ENCODE measurements around the gene MAGI2. TPM values are rescaled to one million over a fixed set of nuclear protein-coding genes. Genes with fewer than 3 reads are reported as not detected.

MAGI2 gene
- total RNA-seq, 2 donors from 2014 or later, result 10.3 to 19.2 TPM

DNA sequence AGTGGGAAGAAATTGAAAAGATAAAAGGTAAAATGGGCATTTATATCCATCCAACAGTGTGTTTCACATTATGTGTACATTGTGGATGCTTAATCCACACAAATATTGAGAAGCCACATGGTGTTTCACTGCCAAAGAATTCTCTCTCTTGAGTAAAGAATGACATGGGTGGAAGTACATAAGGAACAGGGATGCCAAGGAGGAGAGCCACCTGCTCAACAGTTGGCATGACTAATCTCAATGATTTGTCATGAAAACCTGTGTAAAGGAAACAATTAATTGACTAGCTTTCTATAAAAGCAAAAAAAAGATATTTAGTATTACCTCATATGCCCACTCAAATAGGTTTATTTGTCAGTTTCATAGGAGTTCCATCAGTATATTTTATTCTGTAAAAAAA is 43.1 kb downstream of the MAGI2 start:
- Mint-ChIP-seq H3K36me3 (ENCODE audit: low read depth) (no peaks in the 10 kb centered on the region), H3K4me1 (no peaks in the 10 kb centered on the region), H3K27ac (no peak overlapping the region), H3K9me3 (no peaks in the 10 kb centered on the region), H3K27me3 (ENCODE audit: insufficient read depth) (no peaks in the 10 kb centered on the region), H3K4me3 (no peak overlapping the region)
- no peak for DNase-seq
- Histone ChIP-seq H3K9me3 (ENCODE audit: control insufficient read depth, low read length) (no peaks in the 10 kb centered on the region), H3K9ac (ENCODE audit: extremely low read depth, low read length, poor library complexity, severe bottlenecking) (no peak overlapping the region), H3K27me3 (ENCODE audit: control insufficient read depth, insufficient read depth, low read length, poor library complexity, severe bottlenecking) (no peaks in the 10 kb centered on the region), H3K27ac (ENCODE audit: low read depth, low read length) (no peak overlapping the region), H3K4me3 (ENCODE audit: low read length) (no peak overlapping the region), H3K36me3 (ENCODE audit: control insufficient read depth, insufficient read depth, low read length) (no peaks in the 10 kb centered on the region), H3K4me1 (ENCODE audit: control insufficient read depth, insufficient read depth, low read length) (no peaks in the 10 kb centered on the region)
- no peak for TF ChIP-seq CTCF (conservative IDR thresholded peaks at IDR 0.05)

DNA sequence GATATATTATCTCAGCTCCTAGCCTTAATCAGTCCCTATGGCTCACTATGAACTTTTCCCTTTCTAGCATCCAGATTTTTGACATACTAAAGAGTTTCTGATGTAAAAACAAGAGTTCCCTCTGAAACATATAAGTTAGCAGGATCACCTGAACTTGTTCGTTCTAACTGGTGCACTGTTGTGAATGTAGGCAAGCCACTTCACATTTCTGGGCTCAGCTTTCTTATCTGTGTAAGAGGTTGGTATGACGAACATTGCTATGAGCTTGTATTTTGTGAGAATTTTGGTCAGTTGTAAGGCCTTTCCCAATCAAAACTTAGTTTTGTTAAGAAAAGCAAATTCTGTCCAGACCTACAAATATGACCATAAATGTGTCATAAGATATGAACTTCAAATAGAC is 46.1 kb downstream of the MAGI2 start:
- Histone ChIP-seq H3K9ac (ENCODE audit: extremely low read depth, low read length, poor library complexity, severe bottlenecking) (no peak overlapping the region), H3K9me3 (ENCODE audit: control insufficient read depth, low read length) (no peaks in the 10 kb centered on the region), H3K36me3 (ENCODE audit: control insufficient read depth, insufficient read depth, low read length) (no peaks in the 10 kb centered on the region), H3K4me3 (ENCODE audit: low read length) (no peak overlapping the region), H3K27ac (ENCODE audit: low read depth, low read length) (no peak overlapping the region), H3K27me3 (ENCODE audit: control insufficient read depth, insufficient read depth, low read length, poor library complexity, severe bottlenecking) (no peaks in the 10 kb centered on the region), H3K4me1 (ENCODE audit: control insufficient read depth, insufficient read depth, low read length) (no peaks in the 10 kb centered on the region)
- no peak overlapping the region for H3K27ac Mint-ChIP-seq
- no peaks in the 10 kb centered on the region for H3K27me3 Mint-ChIP-seq (ENCODE audit: insufficient read depth)
- TF ChIP-seq CTCF (conservative IDR thresholded peaks at IDR 0.05), result no peak
- DNase-seq, result no peak
- H3K9me3 Mint-ChIP-seq, result no peaks in the 10 kb centered on the region
- H3K4me1 Mint-ChIP-seq, result no peaks in the 10 kb centered on the region
- H3K36me3 Mint-ChIP-seq (ENCODE audit: low read depth), result no peaks in the 10 kb centered on the region
- WGBS, 2 experiments (ENCODE audit: insufficient coverage in 1 of 2, insufficient read length in 1 of 2), result 60 to 73% methylated on average over 1 to 2 of the region's 2 CpGs
- H3K4me3 Mint-ChIP-seq, result no peak overlapping the region

DNA sequence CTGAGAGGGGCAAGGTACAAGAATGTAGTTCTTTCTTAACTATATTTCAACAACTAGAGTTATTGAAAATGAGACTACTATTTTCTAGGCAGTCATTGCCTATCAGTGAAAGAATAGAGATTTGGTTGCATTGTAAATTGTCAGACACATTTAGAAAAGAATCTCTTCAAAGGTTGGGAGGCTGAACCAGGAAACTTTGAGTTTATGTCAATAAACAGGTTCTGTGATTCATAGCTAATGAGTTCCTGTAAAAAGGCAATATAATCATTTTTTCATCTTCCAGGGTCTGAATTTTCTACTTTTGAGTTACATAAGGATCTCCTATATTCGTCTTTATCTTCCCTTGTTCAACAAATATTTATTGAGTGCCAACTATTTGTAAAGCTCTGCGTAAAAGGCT is 47.1 kb downstream of the MAGI2 start:
- no peak overlapping the region for H3K9ac ChIP-seq (ENCODE audit: extremely low read depth, low read length, poor library complexity, severe bottlenecking)
- Mint-ChIP-seq H3K27ac (no peak overlapping the region), H3K4me1 (no peaks in the 10 kb centered on the region), H3K4me3 (no peak overlapping the region), H3K36me3 (ENCODE audit: low read depth) (no peaks in the 10 kb centered on the region), H3K9me3 (no peaks in the 10 kb centered on the region), H3K27me3 (ENCODE audit: insufficient read depth) (no peaks in the 10 kb centered on the region)
- H3K4me3 ChIP-seq (ENCODE audit: low read length), result no peak overlapping the region
- H3K27ac ChIP-seq (ENCODE audit: low read depth, low read length), result no peak overlapping the region
- no peaks in the 10 kb centered on the region for H3K36me3 ChIP-seq (ENCODE audit: control insufficient read depth, insufficient read depth, low read length)
- no peaks in the 10 kb centered on the region for H3K9me3 ChIP-seq (ENCODE audit: control insufficient read depth, low read length)
- no peaks in the 10 kb centered on the region for H3K27me3 ChIP-seq (ENCODE audit: control insufficient read depth, insufficient read depth, low read length, poor library complexity, severe bottlenecking)
- no peak for DNase-seq
- no peak for TF ChIP-seq CTCF (conservative IDR thresholded peaks at IDR 0.05)
- H3K4me1 ChIP-seq (ENCODE audit: control insufficient read depth, insufficient read depth, low read length), result no peaks in the 10 kb centered on the region
- 80 to 92% methylated on average over 1 to 2 of the region's 2 CpGs for WGBS, 2 experiments (ENCODE audit: insufficient coverage in 1 of 2, insufficient read length in 1 of 2)
